Measurements from ENCODE around the gene FTL.

The FTL gene

DNA sequence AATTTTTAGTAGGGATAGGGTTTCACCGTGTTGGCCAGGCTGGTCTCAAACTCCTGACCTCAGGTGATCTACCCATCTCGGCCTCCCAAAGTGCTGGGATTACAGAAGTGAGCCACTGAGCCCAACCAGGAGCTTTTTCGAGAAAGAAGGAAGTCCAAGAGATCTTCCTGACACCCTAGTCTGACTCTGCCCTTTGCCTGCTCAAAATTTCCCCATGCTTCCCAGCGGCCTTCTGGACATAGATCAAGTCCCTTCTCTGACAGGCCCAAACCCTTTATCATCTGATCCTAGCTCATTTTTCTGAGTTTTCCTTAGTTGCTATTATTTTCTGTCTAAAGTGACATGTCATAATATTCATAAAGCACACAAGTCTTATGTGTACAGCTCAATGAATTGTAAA is 12.0 kb upstream of the FTL start:
- DNase-seq (ENCODE audit: low read depth): no peak
- in situ Hi-C loops (cut with HindIII; ENCODE audit: low sequenced_read_pairs): no loop called here
- H3K4me3 ChIP-seq (ENCODE audit: low read depth, low read length): no peak overlapping the region
- TF ChIP-seq, protein P1, sequence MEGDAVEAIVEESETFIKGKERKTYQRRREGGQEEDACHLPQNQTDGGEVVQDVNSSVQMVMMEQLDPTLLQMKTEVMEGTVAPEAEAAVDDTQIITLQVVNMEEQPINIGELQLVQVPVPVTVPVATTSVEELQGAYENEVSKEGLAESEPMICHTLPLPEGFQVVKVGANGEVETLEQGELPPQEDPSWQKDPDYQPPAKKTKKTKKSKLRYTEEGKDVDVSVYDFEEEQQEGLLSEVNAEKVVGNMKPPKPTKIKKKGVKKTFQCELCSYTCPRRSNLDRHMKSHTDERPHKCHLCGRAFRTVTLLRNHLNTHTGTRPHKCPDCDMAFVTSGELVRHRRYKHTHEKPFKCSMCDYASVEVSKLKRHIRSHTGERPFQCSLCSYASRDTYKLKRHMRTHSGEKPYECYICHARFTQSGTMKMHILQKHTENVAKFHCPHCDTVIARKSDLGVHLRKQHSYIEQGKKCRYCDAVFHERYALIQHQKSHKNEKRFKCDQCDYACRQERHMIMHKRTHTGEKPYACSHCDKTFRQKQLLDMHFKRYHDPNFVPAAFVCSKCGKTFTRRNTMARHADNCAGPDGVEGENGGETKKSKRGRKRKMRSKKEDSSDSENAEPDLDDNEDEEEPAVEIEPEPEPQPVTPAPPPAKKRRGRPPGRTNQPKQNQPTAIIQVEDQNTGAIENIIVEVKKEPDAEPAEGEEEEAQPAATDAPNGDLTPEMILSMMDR (IDR thresholded peaks at IDR 0.05; ENCODE audit: low read depth, low read length, missing control alignments): no peak

DNA sequence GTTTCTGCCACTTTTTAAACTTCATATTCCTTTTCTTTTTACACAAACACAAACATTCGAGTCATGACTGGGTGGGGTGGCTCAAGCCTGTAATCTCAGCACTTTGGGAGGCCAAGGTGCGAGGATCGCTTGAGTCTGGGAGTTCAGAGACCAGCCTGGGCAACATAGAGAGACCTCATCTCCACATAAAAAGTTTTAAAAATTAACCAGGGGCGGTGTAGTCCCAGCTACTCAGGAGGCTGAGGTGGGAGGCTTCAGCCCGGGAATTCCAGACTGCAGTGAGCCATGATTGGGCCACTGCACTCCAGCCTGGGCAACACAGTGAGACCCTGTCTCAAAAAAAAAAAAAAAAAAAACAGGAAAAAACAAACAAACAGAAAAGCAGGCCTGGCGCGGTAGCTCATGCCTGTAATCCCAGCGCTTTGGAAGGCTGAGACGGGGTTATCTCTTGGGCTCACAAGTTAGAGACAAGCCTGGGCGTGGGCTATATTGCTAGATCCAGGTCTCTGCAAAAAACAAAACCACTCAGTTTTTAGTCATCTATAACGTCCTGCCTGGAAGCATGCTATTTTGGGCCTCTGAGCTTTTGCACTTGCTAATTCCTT is 11.0 kb upstream of the FTL start:
- no peak for DNase-seq (ENCODE audit: low read depth)
- H3K4me3 ChIP-seq (ENCODE audit: low read depth, low read length): peak overlapping the region; percentile 98
- in situ Hi-C loops (cut with HindIII; ENCODE audit: low sequenced_read_pairs): no loop called here
- TF ChIP-seq, protein P1 (IDR thresholded peaks at IDR 0.05; ENCODE audit: low read depth, low read length, missing control alignments): no peak

DNA sequence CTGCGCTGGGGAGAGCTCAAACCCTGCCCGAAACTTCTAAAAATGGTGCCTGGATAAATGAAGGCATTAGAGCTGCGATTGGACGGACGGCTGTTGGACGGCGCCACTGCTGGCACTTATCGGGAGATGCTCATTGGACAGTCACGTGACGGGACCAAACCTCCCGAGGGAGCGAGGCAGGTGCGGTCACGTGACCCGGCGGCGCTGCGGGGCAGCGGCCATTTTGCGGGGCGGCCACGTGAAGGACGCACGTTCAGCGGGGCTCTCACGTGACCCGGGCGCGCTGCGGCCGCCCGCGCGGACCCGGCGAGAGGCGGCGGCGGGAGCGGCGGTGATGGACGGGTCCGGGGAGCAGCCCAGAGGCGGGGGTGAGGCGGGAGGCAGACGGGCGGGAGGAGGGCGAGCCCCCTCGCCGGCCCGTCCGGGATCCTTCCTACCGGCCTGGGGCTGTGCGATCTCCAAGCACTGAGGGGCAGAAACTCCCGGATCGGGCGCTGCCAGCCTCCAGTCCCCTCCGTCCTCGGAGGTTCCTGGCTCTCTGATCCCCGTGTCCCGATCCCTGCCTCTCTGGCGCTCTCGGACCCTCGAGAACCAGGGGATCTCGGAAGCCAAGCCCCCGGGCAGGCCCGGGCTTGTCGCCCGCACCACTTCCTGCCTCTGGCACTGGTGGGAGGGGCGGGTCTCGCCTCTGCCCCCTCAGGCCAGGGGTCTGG is 10.4 kb upstream of the FTL start, which contains the start of gene BAX:
TSS of gene BAX (plus strand) at position 281 of the 713 bp plus-strand sequence. CDS start at position 335, 54 bp downstream.
- H3K4me3 ChIP-seq (ENCODE audit: low read depth, low read length): peak within 1 kb of the TSS; percentile 98
- TF ChIP-seq, protein P1 (IDR thresholded peaks at IDR 0.05; ENCODE audit: low read depth, low read length, missing control alignments): no peak
- in situ Hi-C loops (cut with HindIII; ENCODE audit: low sequenced_read_pairs): no loop called here
- DNase-seq (ENCODE audit: low read depth): peak; percentile 87

DNA sequence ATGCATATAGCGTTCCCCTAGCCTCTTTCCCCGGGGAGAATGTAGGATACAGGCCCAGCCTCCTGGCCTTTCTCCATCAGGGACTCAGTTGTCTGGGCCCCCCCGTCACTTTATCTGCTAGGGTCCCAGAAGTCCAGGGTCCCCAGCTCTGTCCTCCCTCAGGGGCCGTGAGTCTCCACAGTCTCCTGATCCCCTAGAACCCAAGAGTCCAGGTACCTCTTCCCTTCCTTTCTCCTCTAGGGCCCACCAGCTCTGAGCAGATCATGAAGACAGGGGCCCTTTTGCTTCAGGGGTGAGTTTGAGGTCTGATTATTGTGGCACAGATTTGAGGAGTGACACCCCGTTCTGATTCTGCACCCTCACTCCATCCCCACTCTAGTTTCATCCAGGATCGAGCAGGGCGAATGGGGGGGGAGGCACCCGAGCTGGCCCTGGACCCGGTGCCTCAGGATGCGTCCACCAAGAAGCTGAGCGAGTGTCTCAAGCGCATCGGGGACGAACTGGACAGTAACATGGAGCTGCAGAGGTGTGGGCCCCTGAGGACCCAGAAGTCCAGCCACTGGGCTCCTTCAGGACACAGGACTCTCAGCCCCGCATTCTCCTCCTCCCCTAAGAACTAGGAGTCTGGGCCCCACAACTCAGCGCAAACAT is 9.7 kb upstream of the FTL start:
- TF ChIP-seq, protein P1 (IDR thresholded peaks at IDR 0.05; ENCODE audit: low read depth, low read length, missing control alignments): no peak
- H3K4me3 ChIP-seq (ENCODE audit: low read depth, low read length): peak overlapping the region; percentile 98
- in situ Hi-C loops (cut with HindIII; ENCODE audit: low sequenced_read_pairs): no loop called here
- no peak for DNase-seq (ENCODE audit: low read depth)

DNA sequence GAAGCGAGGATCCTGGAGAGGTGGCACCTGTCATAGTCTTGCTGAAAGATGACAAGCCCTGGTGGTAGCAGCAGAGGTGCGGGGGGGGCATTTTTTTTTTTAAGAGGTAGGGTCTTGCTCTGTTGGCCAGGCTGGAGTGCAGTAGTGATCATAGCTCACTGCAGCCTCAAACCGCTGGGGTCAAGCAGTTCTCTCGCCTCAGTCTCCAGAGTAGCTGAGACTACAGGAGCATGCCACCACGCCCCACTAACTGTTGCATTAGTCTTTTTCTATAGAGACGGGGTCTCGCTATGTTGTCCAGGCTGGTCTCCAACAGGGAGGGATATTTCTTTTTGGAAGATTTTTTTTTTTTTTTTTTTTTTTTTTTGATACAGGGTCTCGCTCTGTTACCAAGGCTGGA is 7.1 kb upstream of the FTL start:
- in situ Hi-C loops (cut with HindIII; ENCODE audit: low sequenced_read_pairs): no loop called here
- DNase-seq (ENCODE audit: low read depth): no peak
- TF ChIP-seq, protein P1 (IDR thresholded peaks at IDR 0.05; ENCODE audit: low read depth, low read length, missing control alignments): no peak
- no peak overlapping the region for H3K4me3 ChIP-seq (ENCODE audit: low read depth, low read length)

DNA sequence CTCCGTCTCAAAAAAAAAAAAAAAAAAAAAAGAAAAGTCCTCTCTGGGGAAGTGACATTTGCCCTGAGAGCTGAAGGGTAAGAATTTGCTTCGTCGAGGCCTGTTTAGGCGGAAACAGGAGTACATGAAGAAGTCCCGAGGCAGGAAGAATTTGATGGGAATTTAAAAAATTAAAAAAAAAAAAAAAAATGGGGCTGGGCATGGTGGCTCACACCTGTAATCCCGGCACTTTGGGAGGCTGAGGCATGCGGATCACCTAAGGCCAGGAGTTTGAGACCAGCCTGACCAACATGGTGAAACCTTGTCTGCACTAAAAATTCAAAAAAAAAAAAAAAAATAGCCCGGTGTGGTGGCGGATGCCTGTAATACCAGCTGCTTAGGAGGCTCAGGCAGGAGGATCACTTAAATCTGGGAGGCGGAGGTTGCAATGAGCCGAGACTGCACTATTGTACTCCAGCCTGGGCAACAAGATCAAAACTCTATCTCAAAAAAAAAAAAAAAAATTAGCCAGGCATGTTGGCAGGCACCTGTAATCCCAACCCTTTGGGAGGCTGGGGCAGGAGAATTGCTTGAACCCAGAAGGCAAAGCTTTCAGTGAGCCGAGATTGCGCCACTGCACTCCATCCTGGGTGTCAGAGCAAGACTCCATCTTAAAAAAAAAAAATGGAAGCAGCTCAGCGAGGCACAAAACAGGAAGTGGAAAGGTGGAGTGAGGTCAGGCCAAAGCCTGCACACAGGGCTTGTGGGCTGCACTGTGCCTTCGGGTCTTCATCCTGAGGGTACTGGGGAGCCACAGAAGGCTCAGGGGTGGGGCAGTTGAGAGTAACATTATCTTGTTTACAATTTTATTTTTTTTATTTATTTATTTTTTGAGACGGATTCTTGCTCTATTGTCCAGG is 5.5 kb upstream of the FTL start:
- in situ Hi-C loops (cut with HindIII; ENCODE audit: low sequenced_read_pairs): no loop called here
- DNase-seq (ENCODE audit: low read depth): no peak
- TF ChIP-seq, protein P1 (IDR thresholded peaks at IDR 0.05; ENCODE audit: low read depth, low read length, missing control alignments): no peak
- no peak overlapping the region for H3K4me3 ChIP-seq (ENCODE audit: low read depth, low read length)

Measured in astrocyte of the cerebellum (primary cell).